COLO668 (cell line): ENCODE results near the gene NBEAL1.
"Not testable (repeated sequence)": the region's sequence is repeated elsewhere in the genome, so short reads cannot be mapped to it uniquely, and the experiment has no call there.

ENCODE experiments used
- DNase-seq: peaks from one replicate; lab custom pipeline; 2025; ENCODE audit not compliant: unreplicated experiment; lab: John Stamatoyannopoulos, UW

NBEAL1 gene

DNA sequence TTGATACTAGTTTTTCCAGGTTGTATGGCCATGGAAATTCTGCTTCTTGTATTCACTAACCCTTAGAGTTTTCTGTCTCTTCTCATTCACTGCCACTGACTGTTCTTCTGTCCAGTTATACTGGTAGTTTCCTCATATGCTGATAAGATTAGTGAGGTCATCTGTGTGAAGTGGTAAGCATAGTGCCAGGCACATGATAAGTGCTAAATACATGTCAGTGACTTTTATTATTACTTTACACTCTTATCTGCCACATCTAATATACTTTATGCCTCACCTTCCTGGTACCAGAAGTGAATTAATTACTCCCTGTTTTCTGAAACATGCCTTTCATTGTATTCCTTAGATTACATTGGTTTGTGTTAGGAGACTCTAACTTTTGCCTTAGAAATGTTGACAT, 91.3 kb downstream of the NBEAL1 start:
- no peak for DNase-seq

- DNase-seq = not testable (repeated sequence)
These were observed 95.8 kb downstream of the NBEAL1 start for GRCh38 chr2:203110496-203110895.

GRCh38 chr2:203112342-203112741, 97.7 kb downstream of the NBEAL1 start:
- no peak for DNase-seq

- DNase-seq = not testable (repeated sequence)
These were observed 100.6 kb downstream of the NBEAL1 start for GRCh38 chr2:203115201-203115700.

DNA sequence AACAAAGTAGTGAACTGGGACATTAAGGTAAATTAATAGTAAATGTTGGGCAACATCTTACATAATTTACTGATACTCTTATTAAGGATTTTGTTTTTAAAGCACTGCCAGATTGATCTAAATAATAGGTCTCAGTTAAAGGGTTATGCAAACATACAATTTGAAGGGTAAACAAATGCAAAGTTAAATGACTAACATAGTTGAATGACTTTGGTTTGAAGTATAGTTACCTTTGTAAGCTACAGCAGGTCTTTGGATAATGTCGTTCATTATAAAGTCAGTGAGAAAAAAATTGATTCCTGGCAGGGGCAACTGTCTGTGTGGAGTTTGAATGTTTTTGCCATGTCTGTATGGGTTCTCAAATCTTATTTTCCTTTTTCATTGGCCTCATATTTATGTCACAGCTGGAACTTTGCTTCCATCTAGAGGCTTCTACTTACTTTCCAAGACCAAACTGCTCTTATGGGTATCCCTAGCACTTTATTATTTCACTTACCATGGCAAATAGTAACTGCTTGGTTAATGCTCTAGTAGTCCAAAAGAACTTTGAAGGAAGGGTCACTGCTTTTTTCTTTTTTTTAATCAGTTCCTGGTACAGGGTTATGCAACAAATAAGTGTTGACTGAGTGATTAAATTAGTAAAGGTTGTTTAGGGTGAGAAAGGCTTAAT, 107.8 kb downstream of the NBEAL1 start:
- no peak for DNase-seq

GRCh38 chr2:203126996-203127395, 112.3 kb downstream of the NBEAL1 start:
- no peak for DNase-seq

- DNase-seq = no peak
These were observed 120.4 kb downstream of the NBEAL1 start for GRCh38 chr2:203135105-203135504.

- DNase-seq = no peak
These were observed 128.7 kb downstream of the NBEAL1 start for GRCh38 chr2:203143391-203143790.

DNA sequence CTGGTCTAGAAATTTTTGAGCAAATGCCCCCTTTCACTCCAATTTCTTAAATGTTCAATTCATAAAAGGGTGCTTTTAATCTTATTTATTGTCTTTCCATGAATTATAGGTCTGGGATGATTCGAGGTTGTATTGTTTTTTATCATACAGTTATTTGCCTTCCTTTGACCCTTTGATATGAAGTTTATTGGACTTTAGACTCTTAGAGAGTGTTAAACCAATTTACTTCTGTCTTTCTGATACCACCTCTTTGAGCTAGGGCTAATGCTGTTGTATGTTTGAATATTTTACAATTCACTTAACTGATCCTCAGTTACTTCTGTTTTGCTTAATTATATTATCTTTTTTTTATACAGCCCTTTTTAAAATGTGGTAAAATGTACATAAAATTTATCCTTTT, 134.5 kb downstream of the NBEAL1 start:
- DNase-seq = no peak

DNA sequence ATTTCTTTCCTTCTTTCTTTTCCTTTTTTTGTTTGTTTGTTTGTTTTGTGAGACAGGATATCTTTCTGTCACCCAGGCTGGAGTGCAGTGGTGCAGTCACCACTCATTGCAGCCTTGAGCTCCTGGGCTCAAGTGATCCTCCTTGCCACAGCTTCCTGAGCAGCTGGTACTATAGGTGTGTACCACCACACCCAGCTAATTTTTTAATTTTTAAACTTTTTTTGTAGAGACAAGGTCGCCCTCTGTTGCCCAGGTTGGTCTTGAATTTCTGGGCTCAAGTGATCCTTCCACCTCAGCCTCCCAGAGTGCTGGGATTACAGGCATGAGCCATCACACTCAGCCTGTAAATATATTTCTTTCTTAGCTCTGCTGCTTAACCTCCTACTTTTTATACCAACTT, 140.7 kb downstream of the NBEAL1 start:
- DNase-seq = no peak

GRCh38 chr2:203162722-203163121, 148.0 kb downstream of the NBEAL1 start:
- DNase-seq = not testable (repeated sequence)

GRCh38 chr2:203164311-203164935, 149.7 kb downstream of the NBEAL1 start:
- DNase-seq = no peak

GRCh38 chr2:203167751-203168150, 153.1 kb downstream of the NBEAL1 start:
- DNase-seq = no peak

DNA sequence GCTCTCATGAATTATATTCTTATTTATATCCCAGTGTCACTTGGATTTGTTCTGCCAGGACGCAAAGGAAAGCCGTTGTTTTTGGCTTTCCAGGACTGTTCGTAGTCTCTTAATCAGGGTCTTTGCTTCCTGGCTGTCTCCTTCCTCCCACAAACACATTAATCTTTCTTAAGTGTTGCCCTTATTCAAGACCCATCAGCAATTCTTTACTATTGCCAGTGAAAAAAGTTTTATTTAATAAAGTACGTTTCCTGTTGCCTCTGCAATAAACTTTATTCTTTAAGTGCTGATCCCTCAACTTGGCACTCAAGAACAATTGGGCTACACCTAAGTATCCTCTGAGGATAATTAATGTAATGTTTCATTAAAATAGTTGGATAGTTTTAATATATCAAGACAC, 155.8 kb downstream of the NBEAL1 start:
- DNase-seq = no peak

DNA sequence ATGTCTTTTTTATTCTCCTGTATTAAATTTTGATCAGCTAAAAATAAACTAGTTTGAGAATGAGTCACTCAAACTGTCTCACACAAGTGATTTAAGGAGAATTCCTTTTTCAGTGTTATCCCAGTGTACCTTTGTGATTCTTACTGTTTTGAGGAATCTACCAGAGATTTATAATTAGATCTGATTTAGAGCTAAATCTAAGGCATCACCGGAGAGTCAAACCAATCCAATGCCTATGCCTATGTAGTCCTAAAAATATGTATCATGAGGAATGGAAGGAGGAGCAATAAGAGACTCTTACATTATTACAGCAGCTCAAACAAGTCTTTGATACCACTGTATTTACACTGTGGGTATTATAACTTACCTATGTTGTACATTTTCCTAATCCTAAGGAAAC, 160.7 kb downstream of the NBEAL1 start:
- no peak for DNase-seq

DNA sequence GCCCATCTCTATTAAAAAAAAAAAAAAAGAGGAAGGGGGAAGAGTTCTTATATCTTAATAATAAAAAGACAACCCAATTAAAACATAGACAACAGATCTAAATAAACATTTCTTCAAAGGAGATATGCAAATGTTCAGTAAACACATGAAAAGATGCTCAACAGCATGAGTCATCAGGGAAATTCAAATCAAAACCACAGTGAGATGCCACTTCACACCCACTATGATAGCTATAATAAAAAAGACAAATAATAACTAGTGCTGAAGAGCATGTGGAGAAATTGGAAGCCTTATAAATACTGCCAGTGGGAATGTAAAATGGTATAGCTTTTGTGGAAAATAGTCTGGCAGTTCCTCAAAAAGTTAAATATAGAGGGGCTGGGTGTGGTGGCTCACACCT, 162.7 kb downstream of the NBEAL1 start:
- DNase-seq = no peak

DNA sequence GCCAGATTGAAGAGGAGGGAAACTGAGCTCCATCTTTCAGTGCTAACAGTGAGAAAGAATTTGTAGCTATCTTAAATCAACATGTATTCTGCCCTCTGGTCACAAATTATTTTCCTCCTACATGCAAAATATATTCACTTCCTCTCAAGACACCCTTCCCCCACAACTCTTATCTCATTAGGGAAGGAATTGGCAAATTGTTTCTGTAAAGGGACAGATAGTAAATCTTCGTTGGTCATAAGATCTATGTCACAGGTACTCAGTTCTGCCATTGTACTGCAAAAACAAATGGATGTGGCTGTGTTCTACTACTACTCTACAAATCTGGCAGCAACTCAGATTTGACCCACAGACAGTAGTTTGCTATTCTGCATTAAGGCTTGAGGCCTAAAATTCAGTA, 171.2 kb downstream of the NBEAL1 start:
- no peak for DNase-seq

DNA sequence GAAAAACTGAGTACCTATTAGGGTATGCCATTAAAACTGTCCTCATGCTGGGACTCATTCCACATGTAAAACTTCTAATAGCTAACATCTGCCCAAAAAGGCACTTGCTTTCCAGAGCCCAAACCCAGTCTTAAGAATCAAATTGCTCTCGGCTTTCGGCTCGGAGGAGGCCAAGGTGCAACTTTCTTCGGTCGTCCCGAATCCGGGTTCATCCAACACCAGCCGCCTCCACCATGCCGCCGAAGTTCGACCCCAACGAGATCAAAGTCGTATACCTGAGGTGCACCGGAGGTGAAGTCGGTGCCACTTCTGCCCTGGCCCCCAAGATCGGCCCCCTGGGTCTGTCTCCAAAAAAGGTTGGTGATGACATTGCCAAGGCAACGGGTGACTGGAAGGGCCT, 175.9 kb downstream of the NBEAL1 start:
- not testable (repeated sequence) for DNase-seq

DNA sequence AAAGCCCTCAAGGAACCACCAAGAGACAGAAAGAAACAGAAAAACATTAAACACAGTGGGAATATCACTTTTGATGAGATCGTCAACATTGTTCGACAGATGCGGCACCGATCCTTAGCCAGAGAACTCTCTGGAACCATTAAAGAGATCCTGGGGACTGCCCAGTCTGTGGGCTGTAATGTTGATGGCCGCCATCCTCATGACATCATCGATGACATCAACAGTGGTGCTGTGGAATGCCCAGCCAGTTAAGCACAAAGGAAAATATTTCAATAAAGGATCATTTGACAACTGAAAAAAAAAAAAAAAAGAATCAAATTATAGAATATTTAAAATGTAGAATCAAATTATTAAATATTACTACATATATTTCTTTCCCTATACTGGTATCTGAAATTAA, 176.4 kb downstream of the NBEAL1 start:
- DNase-seq = not testable (repeated sequence)

DNA sequence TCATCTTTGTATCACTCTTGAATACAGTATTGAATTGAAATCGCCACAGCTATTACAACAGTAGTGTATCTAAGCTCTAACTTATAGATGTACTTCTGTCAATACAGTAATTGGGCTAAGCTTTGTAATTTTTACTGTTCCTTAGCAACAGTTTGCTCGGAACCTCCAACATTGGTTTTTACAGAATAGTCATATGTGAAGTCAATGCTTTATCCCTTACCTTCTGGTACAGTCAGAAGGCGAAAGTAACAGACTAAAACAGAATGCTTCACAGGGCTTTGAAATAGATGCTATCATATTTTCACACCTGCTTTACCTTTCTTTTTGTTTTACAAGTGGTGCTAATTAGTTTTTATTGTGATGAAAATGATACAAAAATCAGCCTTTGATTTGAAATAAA, 177.3 kb downstream of the NBEAL1 start:
- no peak for DNase-seq

GRCh38 chr2:203195331-203196036, 180.8 kb downstream of the NBEAL1 start:
- DNase-seq = no peak

DNA sequence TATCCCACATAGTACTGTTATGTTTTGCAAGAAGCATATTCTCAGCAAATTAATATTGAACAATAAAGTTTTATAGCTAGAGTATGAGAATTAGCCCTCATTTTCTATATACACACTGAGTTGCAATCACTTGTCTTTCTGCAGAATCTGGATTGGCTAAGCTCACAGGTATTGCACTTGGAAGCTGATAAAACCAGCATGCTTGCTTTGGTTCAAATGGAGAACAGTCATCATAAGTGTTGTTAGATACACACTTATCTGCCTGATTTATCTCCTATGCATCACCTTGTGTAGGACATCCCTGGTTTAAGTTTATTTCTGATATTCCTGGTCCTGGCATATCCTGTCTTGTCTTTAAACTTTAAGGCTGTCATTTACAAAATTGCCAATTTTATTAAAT, 186.2 kb downstream of the NBEAL1 start:
- no peak for DNase-seq
